Epithelial cell of prostate (primary cell): Measurements from ENCODE around the gene UTS2R.
"Not testable (repeated sequence)": the region's sequence is repeated elsewhere in the genome, so short reads cannot be mapped to it uniquely, and the experiment has no call there.

Source experiments
- DNase-seq: peaks from one replicate; pipeline ENCODE4 v3.0.0-alpha.2; 2011; ENCODE audit warnings: low read depth, low spot score
- H3K27ac ChIP-seq: fragments of 450-650 bp; 2 replicates; pipeline ENCODE4 v1.5.1; 2017; ENCODE audit warnings: mild to moderate bottlenecking

UTS2R gene

DNA sequence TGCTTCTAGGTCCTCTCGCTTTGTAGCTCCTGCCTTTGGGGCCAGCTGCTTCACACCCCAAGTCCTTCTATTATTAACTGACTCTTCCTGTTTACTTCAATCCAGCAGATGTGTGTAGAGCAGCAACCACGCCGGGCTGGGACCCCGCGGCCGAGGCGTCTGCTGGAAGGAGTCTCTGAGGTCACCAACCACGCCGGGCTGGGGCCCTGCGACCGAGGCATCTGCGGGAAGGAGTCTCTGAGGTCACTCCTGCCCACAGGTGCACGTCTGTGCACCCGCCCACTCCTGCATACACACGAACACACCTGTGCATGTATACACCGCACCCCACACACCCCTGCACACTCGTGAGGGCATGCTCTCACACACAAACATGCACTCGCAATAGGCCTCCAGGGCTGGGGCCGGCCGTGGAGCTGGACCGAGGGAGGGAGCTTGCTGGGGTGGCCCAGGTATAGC is 20.3 kb upstream of the UTS2R start:
- DNase-seq = no peak
- no peak overlapping the region for H3K27ac ChIP-seq

DNA sequence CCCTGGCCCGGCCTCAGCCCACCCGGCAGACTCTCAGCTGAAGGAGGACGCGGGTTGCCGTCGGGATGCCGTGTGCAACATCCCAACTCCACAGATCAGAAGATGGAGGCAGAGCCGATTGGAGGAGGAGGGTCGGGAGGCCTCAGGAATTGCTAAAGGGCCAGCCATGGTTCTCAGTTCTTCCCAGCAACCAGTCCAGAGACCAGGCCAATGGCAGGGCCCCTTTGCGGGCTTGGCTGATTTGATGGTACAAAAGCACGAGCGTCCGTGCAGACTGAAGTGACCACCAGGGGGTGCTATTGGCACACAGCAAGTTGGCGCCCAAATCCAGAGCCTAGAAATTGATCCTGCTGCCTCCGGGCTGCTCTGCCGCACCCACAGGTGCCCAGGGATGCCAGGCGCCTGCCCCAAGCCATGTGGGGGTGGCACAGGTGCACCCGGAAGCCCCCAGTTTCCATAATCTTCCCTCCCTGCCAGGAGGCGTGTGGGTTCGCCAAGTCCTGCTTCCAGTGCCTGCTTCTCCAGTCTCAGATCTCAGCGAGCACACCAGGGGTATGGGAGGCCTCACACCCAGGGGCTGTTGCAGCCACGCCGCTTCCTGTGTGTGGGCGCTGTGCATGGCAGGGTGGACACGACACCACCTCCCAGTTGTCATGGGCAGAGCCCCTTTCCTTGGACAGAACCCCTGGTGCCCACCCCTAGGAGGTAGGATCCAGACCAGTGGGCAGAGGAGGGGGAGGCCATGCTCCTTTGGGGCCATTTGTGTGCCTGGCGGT is 19.7 kb upstream of the UTS2R start:
- DNase-seq = no peak
- H3K27ac ChIP-seq = no peak overlapping the region

DNA sequence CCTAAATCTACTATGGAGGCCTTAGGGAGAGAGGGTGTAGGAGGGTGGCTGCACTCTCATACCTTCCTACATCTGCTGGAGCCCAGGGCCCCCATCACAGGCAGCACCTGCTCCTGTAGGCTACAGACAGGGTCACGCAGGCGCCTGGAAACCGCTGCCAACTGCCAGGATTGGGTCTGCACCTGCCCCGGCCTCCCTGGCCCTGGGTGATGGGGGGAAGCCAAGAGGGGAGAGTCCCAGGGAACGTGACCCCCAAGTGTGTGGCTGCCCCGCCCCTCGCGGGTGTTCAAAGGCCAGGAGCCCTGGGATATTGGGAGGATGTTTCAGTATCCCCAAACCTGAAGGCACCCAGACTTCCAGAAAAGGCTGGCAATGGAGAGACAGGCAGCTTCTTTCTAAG is 18.1 kb upstream of the UTS2R start:
- no peak overlapping the region for H3K27ac ChIP-seq
- no peak for DNase-seq

DNA sequence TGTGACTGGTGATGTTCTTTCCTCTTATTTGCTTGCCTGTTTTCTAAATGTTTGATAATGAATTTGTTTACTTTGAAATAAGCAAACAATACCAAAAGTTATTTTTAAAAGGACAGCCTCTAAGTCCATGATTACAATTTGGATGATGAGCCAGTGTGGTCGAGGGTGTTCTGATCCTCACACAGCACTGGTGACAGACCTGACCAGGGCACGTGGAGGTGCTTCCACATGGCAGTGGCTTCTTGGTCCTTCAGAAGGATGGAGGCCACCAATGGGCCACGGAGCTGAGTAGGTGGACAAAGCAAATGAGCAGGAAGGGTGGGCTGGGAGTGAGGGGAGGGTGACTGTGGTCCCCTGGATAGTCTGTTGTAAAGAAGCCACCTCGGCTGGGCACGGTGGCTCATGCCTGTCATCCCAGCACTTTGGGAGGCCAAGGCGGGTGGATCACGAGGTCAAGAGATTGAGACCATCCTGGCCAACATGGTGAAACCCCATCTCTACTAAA is 16.7 kb upstream of the UTS2R start:
- no peak overlapping the region for H3K27ac ChIP-seq
- no peak for DNase-seq

DNA sequence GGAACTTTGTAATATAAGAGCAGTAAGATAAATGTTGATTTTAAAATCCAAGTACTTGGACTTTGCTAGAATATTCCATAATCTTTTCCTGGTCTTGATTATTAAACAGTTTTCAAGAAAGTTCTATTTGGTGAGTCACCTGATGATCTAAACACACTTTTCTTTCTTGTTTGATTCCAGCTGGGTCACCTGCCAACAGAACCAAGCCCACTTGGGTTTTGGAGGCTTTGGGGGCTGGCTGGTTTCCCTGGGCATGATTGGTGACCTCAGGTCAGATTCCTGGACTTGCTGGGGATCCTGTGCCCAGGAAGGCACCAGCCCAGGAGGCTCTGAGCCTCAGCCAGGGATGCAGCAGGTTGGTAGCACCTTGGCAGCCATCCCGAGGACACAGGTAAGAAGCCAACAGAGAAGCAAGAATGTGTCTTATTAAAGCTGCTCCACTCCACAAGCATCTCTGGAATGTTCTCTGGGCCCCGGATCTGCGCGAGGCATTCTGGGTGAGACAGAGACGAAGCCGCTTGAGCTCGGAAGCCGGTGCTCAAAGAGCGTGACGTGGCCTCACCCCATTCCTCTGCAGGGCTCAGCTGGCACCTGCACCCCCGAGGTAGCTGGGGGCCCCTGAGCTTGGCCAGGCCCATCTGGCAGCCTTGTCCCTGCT is 15.7 kb upstream of the UTS2R start:
- H3K27ac ChIP-seq = peak overlapping the region; percentile 54
- peak; percentile 55 for DNase-seq

DNA sequence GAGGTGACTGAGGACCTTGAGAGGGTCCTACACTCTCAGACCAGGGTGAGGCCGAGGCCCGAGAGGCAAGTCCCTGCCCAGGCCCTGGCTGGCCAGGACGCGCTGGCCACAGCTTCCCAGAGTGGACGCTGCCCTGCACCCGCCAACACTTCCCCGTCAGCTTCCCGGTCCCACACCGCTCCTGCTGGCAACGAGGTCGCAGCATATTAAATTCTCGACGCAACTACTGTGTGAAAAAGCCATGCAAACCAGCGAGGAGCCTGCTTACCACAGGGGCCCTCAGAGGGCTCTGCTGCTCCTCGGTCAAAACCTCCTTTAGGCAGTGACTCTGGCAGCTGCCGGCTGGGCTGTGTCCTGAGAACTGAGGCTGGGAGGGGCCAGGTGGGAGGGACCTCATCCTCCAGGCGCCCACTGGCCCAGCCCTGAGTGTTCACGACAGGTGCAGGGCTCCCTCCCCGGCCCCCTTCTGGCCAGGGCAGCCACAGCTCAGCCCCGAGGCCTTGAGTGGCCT is 14.7 kb upstream of the UTS2R start:
- H3K27ac ChIP-seq = no peak overlapping the region
- DNase-seq = no peak

DNA sequence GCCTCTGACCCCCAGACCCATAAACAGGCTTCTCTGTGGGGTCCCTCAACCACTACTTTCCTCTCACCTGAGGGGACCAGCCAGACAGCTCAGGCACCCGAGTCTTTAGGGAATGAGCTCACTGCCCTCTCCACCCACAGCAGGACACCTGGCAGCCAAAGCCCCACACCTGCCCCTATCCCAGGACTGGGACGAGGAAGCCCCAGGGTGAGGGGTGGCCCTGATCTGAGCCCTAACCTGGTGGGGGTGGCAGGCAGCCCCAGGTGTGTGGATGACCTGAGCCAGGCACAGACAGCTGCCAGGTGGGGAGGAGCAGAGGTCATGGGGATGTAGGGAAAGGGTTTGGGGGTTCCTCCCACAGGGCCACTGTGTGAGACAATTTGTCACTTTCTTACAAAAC is 14.2 kb upstream of the UTS2R start:
- H3K27ac ChIP-seq = no peak overlapping the region
- no peak for DNase-seq

DNA sequence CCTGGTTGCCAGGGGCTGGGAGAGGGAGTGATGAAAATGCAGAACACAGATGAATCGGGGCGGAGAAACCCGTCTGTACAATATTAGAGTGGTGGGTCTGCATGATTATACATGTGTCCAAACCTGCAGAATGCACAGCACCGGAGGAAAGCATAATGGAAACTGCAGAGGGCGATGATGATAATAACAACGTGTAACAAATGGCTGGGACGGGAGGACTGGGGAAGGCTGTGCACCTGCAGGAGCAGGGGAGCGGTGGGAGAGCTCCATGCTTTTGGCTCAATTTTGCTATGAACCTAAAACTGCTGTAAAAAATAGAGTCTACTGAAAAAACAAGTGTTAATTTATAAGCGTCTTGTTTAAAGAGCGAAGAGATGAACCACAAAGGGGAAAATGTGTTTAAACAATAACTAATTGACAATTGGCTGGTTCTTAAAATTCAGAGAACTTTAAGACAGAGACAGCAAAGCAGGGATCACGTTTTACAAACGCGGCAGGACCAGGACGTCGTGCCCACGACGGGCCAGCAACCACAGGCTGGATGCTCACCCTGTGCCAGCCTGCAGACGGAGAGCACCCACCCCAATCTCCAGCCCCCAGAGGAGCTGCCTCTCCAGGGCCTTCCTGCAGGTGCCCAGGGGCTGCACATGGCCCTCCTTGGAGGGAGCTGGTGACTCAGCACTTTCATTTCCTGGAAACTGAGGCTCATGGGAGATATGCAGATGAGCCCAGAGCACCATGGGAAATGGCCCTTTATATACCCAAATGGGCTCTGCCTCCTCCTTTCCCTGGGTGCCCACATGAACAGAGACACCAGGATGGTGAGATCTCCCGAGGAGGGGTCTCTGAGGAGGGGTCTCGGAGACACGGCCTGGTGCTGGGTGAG is 12.9 kb upstream of the UTS2R start, which contains the start of gene TEX19:
TEX19 (plus strand) TSS at position 783 of the 886 bp plus-strand sequence. CDS start 2,904 bp downstream, outside the sequence.
- no peak for DNase-seq

DNA sequence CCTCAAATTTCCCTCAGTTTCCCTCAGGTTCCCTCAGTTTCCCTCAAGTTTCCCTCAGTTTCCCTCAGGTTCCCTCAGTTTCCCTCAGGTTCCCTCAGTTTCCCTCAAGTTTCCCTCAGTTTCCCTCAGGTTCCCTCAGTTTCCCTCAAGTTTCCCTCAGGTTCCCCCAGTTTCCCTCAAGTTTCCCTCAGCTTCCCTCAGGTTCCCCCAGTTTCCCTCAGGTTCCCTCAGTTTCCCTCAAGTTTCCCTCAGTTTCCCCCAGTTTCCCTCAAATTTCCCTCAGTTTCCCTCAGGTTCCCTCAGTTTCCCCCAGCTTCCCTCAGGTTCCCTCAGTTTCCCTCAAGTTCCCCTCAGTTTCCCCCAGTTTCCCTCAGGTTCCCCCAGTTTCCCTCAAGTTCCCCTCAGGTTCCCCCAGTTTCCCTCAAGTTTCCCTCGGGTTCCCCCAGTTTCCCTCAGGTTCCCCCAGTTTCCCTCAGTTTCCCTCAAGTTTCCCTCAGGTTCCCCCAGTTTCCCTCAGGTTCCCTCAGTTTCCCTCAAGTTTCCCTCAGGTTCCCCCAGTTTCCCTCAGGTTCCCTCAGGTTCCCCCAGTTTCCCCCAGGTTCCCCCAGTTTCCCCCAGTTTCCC is 12.0 kb upstream of the UTS2R start:
- H3K27ac ChIP-seq, DNase-seq: not testable (repeated sequence)

More for the DNA sequence above, 12.9 kb upstream of the UTS2R start, which contains the start of gene TEX19:
- no peak within 1 kb of the TSS for H3K27ac ChIP-seq

DNA sequence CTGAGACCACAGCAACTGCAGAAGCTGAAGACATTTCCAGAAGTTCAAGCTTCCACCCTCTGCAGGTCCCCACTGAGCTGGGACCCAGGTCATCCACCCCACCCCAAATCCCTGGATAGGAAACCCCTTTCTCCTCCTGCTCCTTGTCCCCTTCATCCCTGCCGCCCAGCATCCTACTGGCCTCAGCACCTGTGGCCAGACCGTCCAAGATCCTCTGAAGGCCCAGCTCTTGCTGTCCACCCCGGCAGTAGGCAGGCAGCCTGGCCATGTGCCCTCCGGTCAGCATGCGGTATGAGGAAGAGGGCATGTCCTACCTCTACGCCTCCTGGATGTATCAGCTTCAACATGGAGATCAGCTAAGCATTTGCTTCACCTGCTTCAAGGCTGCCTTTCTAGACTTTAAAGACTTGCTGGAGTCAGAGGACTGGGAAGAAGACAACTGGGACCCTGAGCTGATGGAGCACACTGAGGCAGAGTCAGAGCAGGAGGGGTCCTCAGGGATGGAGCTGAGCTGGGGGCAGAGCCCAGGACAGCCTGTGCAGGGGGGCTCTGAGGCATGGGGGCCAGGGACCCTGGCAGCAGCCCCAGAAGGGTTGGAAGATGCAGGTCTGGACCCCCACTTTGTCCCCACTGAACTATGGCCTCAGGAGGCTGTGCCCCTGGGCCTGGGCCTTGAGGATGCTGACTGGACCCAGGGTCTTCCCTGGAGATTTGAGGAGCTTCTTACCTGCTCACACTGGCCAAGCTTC is 9.5 kb upstream of the UTS2R start:
- DNase-seq = no peak
- H3K27ac ChIP-seq = no peak overlapping the region

DNA sequence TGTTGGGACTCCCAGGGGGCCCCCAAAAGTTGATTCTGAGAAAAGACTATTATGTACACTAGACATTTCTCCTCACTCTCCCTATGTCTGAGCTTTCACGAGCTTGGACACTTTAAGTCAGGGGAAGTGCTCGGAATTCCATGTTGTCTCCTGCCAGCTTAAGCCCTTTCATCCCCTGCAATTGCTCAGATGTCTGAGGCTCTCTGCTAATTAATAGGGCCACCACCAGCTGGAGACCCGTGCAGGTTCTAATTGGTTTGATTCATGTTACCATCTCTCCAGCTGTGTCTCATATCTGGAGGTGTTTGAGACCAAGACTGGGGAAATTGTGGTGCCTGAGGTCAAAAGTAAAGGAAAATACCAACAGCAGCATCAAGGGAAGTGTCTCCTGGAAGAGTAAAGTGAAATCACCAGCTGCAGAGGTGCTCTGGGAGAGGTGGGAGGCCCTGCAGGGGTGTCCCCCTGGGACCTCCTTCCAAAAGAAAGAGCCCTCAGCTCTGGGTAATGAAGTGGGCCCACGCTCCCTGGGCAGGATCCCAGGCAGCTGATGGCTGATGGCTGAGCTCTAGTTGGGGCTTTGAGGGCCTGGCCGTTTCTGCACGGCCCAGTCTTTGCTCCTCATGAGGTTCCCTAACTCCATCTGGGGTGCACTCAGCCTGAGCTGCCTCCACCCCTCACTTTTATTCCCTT is 5.8 kb upstream of the UTS2R start:
- DNase-seq = no peak
- H3K27ac ChIP-seq = no peak overlapping the region

DNA sequence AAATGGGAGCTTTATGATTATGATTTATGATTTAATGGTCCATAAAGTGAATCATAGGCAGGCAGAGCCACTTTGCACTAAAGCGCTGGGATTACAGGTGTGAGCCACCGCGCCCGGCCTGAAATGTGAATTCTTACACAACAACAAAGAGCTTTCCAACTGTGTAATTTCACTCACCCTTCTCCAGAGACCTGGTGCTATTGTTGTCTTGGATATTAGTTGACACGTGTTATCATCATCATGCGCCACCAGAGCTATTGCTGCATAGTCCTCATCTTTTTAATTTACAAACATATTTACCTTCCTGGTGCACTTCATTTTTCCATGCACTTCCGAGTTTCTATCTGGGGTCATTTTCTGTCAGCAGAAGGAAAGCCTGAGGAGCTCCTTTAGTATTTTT is 4.8 kb upstream of the UTS2R start:
- DNase-seq = no peak
- no peak overlapping the region for H3K27ac ChIP-seq

DNA sequence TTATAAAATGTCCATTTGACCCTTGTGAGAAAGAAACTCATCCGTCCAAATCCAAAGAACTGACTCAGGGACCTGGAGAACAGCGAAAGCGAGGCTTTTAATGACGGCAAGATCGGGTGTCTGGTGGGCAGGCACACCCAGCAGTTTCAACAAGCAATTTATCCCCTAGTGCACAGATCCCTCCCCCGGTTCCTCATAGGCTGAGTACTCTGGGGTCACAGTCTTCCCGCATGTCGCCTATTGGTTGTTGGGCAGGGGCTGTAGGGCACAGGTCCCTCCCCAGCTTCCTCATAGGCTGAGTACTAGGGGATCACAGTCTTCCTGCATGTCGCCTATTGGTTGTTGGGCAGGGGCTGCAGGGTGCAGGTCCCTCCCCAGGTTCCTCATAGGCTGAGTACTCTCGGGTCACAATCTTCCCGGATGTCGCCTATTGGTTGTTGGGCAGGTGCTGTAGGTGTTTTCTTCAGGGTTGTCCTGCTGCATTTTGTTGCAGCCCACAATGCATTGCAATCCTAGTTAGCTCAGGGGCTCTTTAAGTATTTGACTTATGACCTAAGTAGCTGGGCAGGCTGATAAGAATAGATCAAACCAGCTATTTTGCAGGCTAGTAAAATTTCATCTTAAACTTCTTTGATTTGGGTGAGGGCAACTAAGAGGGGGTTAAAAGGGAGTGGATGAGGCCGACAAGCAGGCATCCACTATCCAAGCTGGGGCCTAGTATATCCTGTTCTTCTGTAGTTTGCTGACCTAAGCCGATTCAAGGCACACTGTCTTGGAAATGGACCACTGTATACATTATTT is 3.6 kb upstream of the UTS2R start:
- no peak for DNase-seq

DNA sequence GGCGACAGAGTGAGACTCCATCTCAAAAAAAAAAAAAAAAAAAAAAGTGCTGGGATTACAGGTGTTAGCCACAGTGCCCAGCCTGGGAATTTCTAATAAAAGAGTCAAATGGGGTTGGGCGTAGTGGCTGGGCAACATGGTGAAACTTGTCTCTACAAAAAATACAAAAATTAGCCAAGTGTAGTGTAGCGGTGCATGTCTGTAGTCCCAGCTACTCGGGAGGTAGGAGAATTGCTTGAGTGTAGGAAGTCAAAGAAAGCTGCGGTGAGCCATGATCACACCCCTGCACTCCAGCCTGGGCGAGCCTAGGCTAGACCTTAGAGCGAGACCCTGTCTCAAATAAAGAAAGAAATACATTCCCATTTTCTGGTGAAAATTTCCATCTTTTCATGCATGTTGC is 2.4 kb upstream of the UTS2R start:
- DNase-seq = no peak
- no peak overlapping the region for H3K27ac ChIP-seq

More for the DNA sequence above, 3.6 kb upstream of the UTS2R start:
- no peak overlapping the region for H3K27ac ChIP-seq

DNA sequence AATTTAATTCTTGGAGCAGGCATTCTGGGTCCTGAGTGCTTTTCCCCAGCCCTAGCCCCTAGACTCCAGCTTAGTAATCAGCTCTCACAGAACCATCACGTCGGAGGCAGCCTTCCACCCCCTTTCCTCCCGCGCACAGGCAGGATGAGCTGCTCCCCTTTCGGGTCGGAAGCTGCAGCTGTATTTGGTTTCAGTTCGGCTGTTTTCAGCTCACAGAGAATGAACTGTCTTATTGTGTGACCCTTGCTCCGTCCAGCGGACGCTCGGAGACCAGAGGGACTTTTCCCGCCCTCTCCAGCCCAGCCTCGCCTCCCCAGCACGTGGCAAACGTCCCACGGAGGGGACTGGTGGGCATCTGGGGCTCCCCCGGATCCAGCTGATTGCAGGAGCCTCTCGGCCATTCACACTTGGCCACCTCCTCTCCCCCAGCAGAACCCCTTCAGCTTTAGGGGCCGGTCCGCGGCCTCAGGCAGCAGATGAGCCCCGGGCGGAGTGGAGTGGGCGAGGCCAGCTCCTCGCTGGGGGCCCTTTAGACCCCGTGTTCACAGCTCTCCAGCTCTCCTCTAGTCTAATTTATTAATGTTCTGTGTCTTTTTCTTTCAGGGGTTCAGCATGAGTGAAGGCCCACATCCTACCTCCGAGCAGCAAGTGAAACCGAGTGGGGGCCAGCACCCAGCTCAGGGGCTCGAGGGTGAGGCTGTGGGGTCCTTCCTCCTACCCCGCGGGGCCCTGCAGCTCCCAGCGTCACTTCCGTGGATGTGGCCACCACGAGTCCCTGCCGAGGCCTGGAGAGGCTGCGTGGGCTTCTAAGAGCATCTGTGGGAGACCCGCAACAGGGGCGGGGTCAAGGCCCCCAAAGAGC is 863 bp upstream of the UTS2R start:
- no peak for DNase-seq

DNA sequence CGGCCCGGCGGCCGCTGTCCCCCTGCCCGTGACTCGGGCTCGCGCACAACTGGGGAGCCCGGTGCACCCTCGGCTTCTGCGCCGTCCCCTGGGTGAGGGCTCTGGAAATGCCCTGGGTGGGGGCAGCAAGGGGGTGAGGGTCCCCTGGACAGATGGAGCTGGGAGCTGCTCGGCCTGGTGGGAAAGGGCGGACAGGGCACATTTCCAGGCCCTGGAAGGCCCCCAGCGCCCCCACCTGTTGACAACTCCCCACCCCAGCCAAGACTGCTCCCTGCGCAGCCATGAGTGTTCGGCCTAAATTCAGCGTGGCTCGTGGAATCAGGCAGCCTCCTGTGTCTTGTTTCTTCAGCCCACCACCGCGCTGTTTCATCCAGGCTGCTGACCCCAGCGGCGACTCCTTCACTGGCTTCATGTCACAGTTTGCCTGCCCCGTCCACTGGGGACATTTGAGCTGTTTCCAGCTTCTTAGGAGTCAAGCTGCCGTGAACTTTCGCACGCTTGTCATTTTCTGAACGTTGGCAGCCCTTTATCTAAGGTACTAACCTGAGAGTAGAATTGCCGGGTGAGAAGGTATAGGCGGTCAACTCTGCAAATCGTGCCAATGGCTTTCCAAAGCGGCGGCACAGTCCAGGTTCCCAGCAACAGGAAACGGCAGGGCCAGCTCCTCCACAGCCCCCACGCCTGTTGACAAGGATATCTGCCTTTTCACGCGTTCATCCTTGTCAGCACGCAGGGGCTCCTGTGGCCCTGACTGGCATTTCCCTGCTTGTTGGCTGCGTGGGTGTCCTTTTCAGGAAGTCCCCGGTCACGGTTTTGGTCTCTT is 895 bp downstream of the UTS2R start:
- no peak overlapping the region for H3K27ac ChIP-seq
- DNase-seq = no peak

More for the DNA sequence above, 863 bp upstream of the UTS2R start:
- no peak overlapping the region for H3K27ac ChIP-seq
